Neutrophil (primary cell): ENCODE measurements around the gene FRMD5.

Experiments used
- H3K27ac ChIP-seq: fragments of 200-600 bp; sonication (generic); 2 replicates; pipeline ENCODE4 v1.5.1; 2016; ENCODE audit warnings: mild to moderate bottlenecking, moderate library complexity
- H3K27me3 ChIP-seq: fragments of 200-600 bp; sonication (generic); 2 replicates; pipeline ENCODE4 v1.6.0; 2016; ENCODE audit warnings: mild to moderate bottlenecking
- H3K36me3 ChIP-seq: fragments of 200-600 bp; sonication (generic); 2 replicates; pipeline ENCODE4 v1.5.1; 2017
- H3K4me1 ChIP-seq, 2 experiments: fragments of 200-600 bp in 1 of 2; sonication (generic) in 1 of 2; 1 replicate in 1 of 2; 2 replicates in 1 of 2; pipeline versions ENCODE4 v1.5.1 to v1.6.1; 2013 to 2016; ENCODE audit warnings: low read depth in 1 of 2, low read length in 1 of 2, mild to moderate bottlenecking in 1 of 2, moderate library complexity in 1 of 2; ENCODE audit not compliant: control insufficient read depth in 1 of 2, insufficient read depth in 1 of 2
- H3K4me3 ChIP-seq, 2 experiments: fragments of 200-600 bp in 1 of 2; sonication (generic) in 1 of 2; 1 replicate in 1 of 2; 2 replicates in 1 of 2; pipeline ENCODE4 v1.5.1; 2013 to 2016; ENCODE audit warnings: low read depth in 1 of 2, low read length in 1 of 2, mild to moderate bottlenecking in 1 of 2, moderate library complexity in 1 of 2
- H3K9me3 ChIP-seq: fragments of 200-600 bp; sonication (generic); 2 replicates; pipeline ENCODE4 v1.5.1; 2016
- CTCF ChIP-seq: fragments of 200-600 bp; sonication (generic); IDR thresholded peaks from 2 replicates; pipeline ENCODE4 v1.5.1; 2016; ENCODE audit warnings: antibody characterized with exemption

FRMD5 gene

DNA sequence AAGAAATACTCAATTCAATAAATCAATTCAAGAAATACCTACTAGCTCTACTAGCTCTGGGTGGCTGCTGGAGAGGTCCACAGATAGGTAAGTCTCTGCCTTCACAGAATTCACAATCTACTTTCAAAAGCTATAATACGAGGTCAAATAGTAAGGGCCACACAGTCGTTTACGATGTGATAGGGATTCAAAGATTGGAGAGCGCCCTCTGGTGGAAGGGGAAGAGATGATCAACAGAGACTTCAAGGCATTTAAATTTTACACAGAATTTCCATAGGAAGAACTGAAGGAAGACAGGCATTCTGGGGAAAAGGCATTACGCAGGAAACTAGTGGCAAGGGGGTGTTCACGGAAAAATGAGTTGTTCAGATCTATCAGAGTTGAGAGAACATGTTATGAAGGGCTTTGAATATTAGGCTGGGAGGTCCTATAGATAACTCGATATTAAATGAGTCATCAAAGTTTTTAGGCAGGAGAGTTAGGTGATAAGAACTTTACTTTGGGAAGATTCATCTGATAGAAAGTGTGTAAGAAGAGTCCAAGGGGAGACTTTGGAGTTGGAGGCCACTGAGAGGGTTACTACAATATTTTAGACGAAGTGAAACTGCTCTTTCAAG, 128.8 kb downstream of the FRMD5 start:
- no peak overlapping the region for H3K27ac ChIP-seq
- no peaks in the 10 kb centered on the region for H3K9me3 ChIP-seq
- H3K36me3 ChIP-seq: no peaks in the 10 kb centered on the region
- peaks cover 38% of the 10 kb centered on the region for H3K27me3 ChIP-seq
- H3K4me1 ChIP-seq: no peaks in the 10 kb centered on the region
- no peak overlapping the region for H3K4me3 ChIP-seq
- peak; percentile 57 for TF ChIP-seq CTCF

DNA sequence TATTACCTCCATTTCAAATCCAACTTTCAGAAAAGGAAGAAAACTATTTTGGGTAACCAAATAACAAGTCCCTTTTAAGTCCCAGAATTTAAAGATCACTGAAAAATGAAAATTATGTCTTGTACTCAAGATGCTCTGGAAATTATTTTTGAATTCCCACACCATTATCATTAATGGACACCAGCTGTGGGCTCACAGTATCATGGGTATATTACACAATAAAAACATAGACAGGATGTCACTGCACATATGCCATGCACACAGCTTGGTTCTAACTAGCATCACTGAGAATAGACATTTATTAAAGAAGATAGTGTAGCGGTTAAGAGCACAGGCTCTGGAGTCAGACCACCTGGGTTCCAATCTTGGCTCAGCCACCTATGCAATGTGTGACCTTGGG, 130.4 kb downstream of the FRMD5 start:
- TF ChIP-seq CTCF: no peak
- no peaks in the 10 kb centered on the region for H3K9me3 ChIP-seq
- H3K27me3 ChIP-seq: peaks cover 36% of the 10 kb centered on the region
- no peak overlapping the region for H3K4me3 ChIP-seq
- no peaks in the 10 kb centered on the region for H3K4me1 ChIP-seq
- H3K27ac ChIP-seq: no peak overlapping the region
- no peaks in the 10 kb centered on the region for H3K36me3 ChIP-seq

DNA sequence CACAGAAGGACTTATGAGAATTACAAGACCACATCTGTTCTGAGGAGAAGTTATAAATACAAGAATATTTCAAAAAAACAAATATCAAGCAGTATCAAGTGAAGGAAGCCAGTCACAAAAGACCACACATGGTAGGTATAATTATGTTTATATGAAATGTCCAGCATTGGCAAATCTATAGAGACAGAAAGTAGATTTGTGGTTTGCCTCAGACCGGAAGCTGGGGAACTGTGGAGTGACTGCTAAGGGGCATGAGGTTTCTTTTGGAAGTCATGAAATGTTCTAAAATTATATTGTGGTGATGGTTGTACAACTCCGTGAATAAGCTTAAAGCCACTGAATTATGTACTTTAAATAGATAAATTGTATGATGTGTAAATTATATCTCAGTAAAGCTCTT, 136.9 kb downstream of the FRMD5 start:
- Histone ChIP-seq H3K27ac (no peak overlapping the region), H3K27me3 (peaks cover 63% of the 10 kb centered on the region), H3K4me1 (no peaks in the 10 kb centered on the region), H3K9me3 (no peaks in the 10 kb centered on the region), H3K4me3 (no peak overlapping the region), H3K36me3 (no peaks in the 10 kb centered on the region)
- TF ChIP-seq CTCF: no peak

DNA sequence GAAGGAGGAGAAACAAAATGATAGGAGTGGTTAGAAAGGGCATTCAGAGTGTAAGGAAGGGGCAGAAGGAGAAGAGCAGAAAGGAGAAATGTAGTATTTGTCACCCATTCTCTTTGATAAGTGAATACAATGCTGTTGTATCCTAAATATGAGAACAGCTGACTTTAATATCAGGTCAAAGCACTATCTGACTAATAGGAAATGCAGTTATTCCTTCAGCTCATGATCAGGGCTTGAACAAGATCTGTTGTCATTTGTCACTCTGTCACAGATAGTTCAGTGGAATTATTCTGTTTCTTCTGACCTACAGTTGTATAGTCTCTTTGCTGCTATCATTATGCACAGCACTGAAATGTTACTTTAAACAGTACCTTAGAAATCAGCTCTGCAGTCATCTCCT, 149.4 kb downstream of the FRMD5 start:
- peaks cover 16% of the 10 kb centered on the region for H3K27me3 ChIP-seq
- no peak overlapping the region for H3K4me3 ChIP-seq
- H3K9me3 ChIP-seq: no peaks in the 10 kb centered on the region
- no peak overlapping the region for H3K27ac ChIP-seq
- no peaks in the 10 kb centered on the region for H3K4me1 ChIP-seq
- TF ChIP-seq CTCF: no peak
- no peaks in the 10 kb centered on the region for H3K36me3 ChIP-seq

DNA sequence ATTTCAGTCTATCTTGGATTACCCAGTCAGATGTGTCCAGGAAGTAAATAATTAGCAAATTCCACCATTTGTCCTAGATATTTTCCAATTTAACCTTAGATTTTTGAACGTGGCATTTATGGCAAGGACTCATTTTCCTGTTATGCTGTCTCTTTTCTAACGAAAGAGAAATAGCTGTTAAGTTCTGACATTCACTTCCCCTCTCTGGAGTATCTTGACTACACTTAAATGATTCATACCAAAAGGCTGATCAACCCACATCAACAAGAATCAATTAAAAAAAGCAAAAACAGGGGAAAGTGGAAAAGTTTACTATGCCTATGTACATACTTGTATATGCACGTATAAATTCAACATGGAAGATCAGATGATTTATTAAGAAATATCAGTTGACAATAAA, 149.9 kb downstream of the FRMD5 start:
- Histone ChIP-seq H3K4me1 (no peaks in the 10 kb centered on the region), H3K4me3 (no peak overlapping the region), H3K27me3 (peaks cover 16% of the 10 kb centered on the region), H3K27ac (no peak overlapping the region), H3K9me3 (no peaks in the 10 kb centered on the region), H3K36me3 (no peaks in the 10 kb centered on the region)
- TF ChIP-seq CTCF: no peak
